Hepatic stellate cell (primary cell): ENCODE measurements around the gene EDC3.

Experiments
- DNase-seq: peaks from one replicate; pipeline ENCODE4 v3.0.0; 2011; ENCODE audit warnings: low spot score

The EDC3 gene

DNA sequence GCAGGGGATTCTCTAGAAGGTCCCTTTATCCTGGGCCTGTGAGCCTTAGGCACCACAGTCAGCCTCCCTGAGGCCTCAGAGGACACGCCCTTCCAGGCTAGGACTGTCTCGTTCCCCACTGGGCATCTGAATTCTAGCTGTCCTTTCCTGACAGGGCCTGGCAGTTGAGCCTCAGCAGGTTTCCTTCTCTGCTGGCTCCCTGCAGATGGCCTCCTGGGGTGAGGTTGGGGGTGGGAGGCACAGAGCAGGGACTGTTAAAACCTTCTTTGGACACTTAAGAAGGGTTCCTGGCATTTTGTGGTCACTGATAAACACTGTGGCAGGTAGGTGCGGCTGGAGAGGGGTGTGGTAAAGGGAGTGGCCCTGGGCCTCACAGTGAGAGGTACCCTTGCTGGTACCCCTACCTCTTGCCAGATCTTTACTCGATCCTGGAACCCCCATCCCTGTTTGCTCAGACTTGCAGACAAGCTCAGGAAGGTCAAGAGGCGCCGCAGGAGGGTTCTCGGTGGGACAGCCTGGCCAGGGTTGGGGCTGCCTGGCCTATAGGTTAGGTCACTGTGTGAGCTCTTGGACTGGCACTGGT is 71.7 kb downstream of the EDC3 start:
- DNase-seq, result no peak

DNA sequence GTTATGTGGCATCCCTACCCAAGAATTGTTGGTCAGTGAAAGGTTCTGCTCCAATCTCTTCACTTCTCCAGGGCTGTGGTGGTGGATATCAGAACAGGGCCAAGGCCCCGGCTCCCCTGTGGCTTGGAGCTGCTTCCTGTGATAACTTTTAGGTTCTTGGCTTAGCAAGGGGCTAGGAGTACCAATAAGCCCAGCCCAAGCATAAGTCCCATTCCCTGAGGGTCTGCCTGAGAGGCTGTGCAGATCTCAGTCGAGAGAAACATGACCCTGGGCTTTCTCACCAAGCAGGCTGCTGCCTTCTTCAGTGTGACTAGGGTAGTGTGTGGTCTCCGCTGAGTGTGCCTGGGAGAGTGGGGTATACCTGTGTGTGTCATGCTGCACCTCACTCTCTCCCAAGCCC is 73.1 kb downstream of the EDC3 start:
- no peak for DNase-seq

DNA sequence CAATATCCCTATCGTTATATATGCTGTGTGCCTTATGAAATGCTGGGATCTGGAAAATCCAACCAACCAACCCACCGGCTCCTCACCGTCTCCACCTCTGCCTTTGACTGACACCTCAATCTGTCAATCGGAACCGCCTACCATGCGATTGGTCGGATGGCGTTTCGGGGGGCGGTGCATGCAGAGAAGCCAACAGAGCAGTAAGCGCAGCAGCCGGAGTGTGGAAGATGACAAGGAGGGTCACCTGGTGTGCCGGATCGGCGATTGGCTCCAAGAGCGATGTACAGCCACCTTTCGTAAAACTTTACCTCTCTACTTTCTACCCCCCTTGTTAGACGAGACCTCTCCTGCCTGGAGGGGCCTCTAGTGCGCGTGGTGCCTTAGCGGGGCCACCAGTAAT is 73.9 kb downstream of the EDC3 start:
- DNase-seq, result no peak

GRCh38 chr15:74621546-74621920 is 74.3 kb downstream of the EDC3 start:
- DNase-seq, result no peak

DNA sequence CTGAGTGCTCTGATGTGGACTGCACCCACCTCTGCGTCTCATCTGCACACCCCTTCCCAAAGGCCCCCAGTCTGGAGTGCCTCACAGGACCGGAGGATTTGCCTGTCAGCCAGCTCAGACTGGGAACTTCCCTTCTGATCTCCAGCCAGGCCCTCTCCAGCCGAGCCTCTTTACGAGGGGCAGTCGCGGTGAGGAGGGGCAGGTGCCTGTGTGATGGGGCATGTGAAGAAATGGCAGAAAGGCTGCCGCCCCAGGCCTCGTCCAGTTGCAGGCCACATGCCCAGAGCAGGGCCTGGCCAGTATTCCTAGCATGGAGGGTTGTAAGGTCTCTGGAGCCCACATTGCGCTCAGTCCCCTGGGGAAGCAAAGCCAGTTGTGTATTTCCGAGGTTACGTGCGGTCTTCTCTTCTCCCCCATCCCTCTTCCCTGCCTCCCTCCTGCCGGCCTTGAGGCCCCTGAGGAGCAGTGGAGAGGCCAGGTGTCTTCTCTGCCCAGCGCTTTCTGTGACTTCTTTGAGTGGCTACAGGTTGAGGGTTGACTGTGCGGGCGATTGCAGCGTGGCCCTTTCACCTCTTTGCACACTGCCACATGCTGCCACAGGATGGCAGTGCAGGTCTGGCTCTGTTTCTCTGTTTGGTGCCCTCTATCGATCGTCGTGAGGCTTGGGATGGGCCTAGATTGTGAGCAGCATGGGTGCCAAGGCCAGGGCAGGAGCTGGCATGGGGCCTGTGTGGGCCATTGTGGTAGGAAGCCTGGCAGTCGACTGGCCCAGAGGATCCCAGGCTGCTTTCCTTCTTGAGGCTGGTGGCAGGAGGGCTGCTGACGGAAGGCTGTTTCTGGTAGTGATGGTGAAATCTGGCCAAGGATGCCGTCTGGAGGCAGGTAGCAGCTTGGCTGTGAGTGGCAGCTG is 74.9 kb downstream of the EDC3 start:
- peak; percentile 87 for DNase-seq

DNA sequence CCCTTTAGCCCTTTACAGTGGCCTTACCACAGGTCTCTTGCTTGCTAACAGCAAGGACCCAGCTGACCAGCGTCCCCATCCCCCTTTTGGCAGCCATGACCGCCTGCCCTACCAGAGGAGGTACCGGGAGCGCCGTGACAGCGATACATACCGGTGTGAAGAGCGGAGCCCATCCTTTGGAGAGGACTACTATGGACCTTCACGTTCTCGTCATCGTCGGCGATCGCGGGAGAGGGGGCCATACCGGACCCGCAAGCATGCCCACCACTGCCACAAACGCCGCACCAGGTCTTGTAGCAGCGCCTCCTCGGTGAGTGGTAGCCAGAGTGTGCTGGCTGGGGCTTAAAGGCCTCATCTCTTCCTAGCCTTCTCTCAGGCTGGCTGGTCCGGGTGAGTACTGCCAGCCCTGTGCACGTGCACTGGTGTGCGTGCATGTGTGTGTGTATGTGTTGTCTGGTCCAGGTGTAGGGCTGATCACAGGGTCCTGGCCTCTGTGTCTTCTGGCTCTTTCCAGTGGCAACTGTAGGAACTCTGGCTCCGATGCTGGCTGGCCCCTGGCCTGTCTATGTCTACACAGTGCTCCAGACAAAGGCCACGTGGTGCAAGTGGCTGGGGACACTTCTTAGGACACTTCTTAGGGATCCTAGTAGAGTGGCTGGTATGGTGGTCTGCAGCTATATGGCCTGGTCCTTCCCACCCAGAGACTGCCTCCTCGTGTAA is 75.7 kb downstream of the EDC3 start:
- DNase-seq, result no peak

DNA sequence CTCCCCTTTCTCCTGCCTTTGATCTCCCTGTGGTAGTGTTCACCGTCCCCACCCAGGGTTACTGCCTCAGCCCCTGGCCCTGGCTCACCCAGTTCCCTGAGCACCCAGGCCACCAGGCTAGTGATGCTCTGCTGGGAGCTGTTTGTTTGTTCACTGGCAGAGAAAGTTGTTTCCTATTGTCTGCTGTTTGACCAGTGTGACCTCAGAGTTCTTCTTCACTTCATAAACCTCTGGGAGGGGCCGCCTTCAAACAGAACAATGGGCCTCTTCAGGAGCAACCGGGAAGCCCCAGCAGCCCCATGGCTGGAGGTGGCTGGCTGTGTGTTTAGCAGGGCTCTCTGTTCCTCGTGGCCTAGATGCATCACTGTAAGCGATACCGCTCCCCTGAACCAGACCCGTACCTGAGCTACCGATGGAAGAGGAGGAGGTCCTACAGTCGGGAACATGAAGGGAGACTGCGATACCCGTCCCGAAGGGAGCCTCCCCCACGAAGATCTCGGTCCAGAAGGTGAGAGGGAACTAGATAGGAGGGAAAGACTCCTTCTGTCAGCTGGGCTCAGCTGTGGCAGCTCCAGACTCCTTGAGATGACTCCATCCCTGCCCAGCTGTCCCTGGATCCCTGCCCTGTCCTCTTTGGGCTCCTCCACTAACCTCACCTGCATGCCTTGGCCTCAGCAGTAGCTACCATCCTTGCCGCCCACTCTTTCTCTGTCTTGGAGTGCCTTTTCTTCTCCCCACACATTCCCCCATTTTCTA is 76.8 kb downstream of the EDC3 start:
- DNase-seq, result no peak

GRCh38 chr15:74616996-74617395 is 78.8 kb downstream of the EDC3 start:
- no peak for DNase-seq

DNA sequence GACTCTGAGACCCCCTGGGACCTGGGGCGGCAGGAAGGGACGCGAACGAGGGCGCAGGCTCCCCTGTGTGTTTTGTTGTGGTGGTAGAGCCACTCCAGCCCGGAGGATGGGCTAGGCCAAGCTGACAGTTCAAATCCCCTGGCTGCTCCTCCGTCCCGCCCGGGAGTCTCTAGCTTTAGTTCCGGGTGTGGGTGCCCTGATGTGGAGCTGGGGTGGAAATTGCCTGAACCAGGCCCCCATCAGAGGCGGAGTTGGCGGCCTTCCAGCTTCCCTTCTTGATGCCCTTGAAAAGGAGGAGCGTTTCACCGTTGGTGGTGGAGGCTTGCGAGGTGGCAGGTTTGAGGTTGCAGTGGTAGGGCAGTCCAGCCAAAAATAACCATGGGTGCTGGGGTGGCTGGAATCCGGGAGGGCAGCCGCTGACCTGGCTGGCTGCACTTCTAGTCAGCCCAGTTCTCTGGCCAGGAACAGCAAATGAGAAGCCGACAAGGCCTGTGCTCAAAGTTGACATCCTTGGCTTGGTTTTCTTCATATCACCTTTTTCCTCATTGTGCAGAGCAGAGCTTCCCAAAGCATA is 79.4 kb downstream of the EDC3 start:
- peak; percentile 85 for DNase-seq

- DNase-seq, result peak; percentile 98
Measured at GRCh38 chr15:74615508-74616365, 80.1 kb downstream of the EDC3 start, which contains the start of gene CLK3. Gene CLK3, plus strand, starts transcription at chr15:74615836. Its CDS starts 3,361 bp downstream, at chr15:74619197.

GRCh38 chr15:74614744-74615507 is 80.9 kb downstream of the EDC3 start:
- peak; percentile 76 for DNase-seq

- DNase-seq, result peak; percentile 95
Measured at GRCh38 chr15:74613953-74614743, 81.7 kb downstream of the EDC3 start.

DNA sequence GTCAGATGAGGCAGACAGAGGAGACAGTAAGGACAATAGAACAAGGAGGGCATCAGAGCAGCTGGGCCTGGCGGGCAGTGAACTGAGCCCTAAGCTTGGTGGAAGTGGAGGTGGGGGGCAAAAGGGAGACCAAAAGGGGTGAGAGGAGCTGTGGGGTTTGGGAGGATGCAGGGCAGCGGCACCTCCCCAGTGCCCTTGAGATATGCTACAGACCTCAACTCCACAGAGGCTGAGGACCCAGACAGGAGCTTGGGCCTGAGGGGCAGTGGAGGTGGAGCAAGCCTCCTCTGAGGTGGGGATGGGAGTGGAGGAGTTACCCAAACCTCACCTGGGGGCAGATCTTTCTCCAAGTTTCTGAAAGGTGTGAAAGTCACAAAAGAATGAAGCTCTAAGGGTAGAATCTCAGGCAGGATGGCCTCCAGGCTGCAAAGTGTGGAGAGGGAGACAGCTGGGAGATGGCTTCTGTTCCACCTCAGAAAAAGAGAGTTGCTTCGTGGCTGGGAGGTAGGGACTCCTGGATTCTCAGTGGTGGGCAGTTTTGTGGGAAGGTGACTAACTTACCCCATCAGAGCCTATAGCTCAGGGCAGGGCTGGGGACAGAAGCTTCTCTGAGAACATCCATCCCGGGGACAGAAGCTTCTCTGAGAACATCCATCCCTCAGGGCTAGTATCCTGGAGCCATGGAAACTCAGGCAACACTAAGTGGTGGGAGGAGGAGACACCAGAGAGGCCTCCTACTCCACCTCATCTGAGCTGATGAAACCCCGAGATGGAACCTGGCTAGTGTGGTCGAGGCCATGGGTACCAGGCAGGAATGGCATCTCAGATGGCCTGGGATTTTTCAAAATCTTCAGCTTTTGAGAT is 82.5 kb downstream of the EDC3 start:
- peak; percentile 47 for DNase-seq

DNA sequence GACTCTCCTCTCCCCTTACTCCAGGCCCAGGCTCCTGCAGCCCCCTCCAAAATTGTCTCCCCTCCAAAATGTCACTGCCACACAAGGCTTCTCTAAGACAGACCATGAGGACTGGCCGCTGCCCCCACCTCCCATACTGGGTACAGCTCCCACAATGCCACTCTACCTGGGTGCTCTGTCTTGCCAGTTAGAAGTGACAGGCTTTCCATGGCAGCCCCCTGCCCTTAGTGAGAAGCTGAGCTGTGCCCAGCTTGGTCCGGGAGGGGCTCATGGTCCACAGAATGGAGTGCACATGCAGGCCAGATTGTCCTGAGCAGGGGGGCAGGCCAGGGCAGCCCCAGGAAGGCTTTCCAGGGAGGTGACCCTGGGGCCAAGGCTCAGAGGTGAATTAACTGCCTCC is 83.1 kb downstream of the EDC3 start:
- DNase-seq, result no peak

GRCh38 chr15:74611834-74612233 is 84.0 kb downstream of the EDC3 start:
- no peak for DNase-seq

DNA sequence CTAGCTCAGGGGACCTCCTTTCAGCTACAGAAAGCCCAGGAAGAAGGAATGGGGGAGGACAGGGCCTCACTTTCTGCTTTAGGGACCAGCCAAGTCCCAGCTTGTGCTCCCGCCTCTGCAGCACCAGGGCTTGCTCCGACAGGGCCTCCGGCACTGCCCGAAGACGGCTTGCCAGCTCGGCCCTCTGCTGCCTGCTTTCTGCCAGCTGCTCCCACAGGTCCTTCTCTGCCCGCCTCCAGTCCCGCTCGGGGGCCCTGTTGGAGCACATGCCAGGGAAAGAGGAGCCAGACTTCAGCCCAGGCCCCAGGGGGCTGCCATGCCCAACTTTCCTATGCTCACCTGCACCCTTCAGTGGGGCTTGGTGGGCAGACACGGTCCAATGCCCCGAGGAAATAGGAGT is 84.5 kb downstream of the EDC3 start:
- no peak for DNase-seq

DNA sequence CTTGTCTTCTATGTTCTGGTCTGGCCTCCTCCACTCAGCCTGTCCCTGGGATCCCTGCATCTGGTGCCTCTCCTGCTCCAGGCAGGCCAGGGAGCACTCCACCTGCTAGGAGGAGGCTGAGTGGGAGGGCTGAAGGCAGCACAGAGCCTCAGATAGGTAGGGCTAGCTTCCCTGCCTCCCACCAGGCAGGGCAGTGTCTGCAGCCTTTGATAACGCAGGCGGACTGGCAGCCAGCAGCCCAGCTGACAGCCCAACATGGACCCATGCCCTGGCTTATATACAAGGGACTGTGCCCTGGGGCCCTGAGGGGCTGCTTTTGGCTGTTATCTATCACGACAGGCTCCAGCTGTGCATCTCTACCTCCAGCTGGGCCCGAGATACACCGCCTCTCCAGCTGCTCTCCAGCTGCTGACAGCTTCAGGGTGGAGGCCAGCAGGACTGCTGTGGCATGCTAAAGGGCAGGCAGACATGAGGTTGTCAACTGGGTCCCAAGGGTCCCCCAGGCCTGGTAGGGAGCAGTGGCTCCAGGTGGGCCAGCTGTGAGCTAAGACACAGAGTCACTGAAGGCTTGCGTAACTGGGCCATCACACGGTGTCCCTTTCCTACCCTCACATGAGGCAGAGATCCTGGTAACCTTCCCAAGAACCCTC is 85.4 kb downstream of the EDC3 start:
- DNase-seq, result no peak

- DNase-seq, result no peak
Measured at GRCh38 chr15:74609938-74610301, 85.9 kb downstream of the EDC3 start.
